T1000 (cell line): ENCODE measurements around the gene ADGRL3.
"Not testable (repeated sequence)": the region's sequence is repeated elsewhere in the genome, so short reads cannot be mapped to it uniquely, and the experiment has no call there.

Source experiments
- DNase-seq: peaks from one replicate; lab custom pipeline; 2025; ENCODE audit warnings: mixed read lengths; lab: John Stamatoyannopoulos, UW

The ADGRL3 gene

GRCh38 chr4:61756937-61757336 is 556.8 kb downstream of the ADGRL3 start:
- not testable (repeated sequence) for DNase-seq

- not testable (repeated sequence) for DNase-seq
These were observed 557.9 kb downstream of the ADGRL3 start for GRCh38 chr4:61757983-61758382.

- DNase-seq, result not testable (repeated sequence)
These were observed 558.5 kb downstream of the ADGRL3 start for GRCh38 chr4:61758596-61758995.

GRCh38 chr4:61759245-61759644 is 559.1 kb downstream of the ADGRL3 start:
- DNase-seq, result not testable (repeated sequence)

- not testable (repeated sequence) for DNase-seq
These were observed 559.8 kb downstream of the ADGRL3 start for GRCh38 chr4:61759885-61760284.

GRCh38 chr4:61760820-61761219 is 560.7 kb downstream of the ADGRL3 start:
- DNase-seq, result no peak

GRCh38 chr4:61762722-61763627 is 562.8 kb downstream of the ADGRL3 start:
- no peak for DNase-seq

GRCh38 chr4:61763682-61764081 is 563.6 kb downstream of the ADGRL3 start:
- no peak for DNase-seq

GRCh38 chr4:61764090-61764489 is 564.0 kb downstream of the ADGRL3 start:
- DNase-seq, result not testable (repeated sequence)

GRCh38 chr4:61769444-61770167 is 569.5 kb downstream of the ADGRL3 start:
- DNase-seq, result not testable (repeated sequence)

- DNase-seq, result no peak
These were observed 570.3 kb downstream of the ADGRL3 start for GRCh38 chr4:61770456-61770855.

GRCh38 chr4:61771056-61771455 is 570.9 kb downstream of the ADGRL3 start:
- no peak for DNase-seq

GRCh38 chr4:61772126-61772525 is 572.0 kb downstream of the ADGRL3 start:
- DNase-seq, result no peak

GRCh38 chr4:61773655-61774245 is 573.6 kb downstream of the ADGRL3 start:
- DNase-seq, result no peak

- DNase-seq, result no peak
These were observed 582.0 kb downstream of the ADGRL3 start for GRCh38 chr4:61782133-61782532.

- no peak for DNase-seq
These were observed 582.9 kb downstream of the ADGRL3 start for GRCh38 chr4:61783050-61783449.

GRCh38 chr4:61785761-61786160 is 585.6 kb downstream of the ADGRL3 start:
- DNase-seq, result no peak

GRCh38 chr4:61786211-61786610 is 586.1 kb downstream of the ADGRL3 start:
- no peak for DNase-seq

- no peak for DNase-seq
These were observed 595.9 kb downstream of the ADGRL3 start for GRCh38 chr4:61795998-61796397.

GRCh38 chr4:61799794-61800193 is 599.7 kb downstream of the ADGRL3 start:
- DNase-seq, result no peak

- DNase-seq, result no peak
These were observed 605.1 kb downstream of the ADGRL3 start for GRCh38 chr4:61805227-61805626.

- DNase-seq, result no peak
These were observed 605.9 kb downstream of the ADGRL3 start for GRCh38 chr4:61805979-61806378.

GRCh38 chr4:61812171-61812570 is 612.0 kb downstream of the ADGRL3 start:
- no peak for DNase-seq
